ENCODE results near the gene OSBP2.

- TF ChIP-seq CSRNP3 (CRISPR knock-in tag; IDR thresholded peaks at IDR 0.05) (no peak), PATZ1 (CRISPR knock-in tag; IDR thresholded peaks at IDR 0.05; ENCODE audit: borderline replicate concordance) (no peak), BACH2 (CRISPR knock-in tag; IDR thresholded peaks at IDR 0.05; ENCODE audit: borderline replicate concordance) (no peak), PPARA (CRISPR knock-in tag; IDR thresholded peaks at IDR 0.05; ENCODE audit: borderline replicate concordance) (no peak)
These were observed 190.3 kb downstream of the OSBP2 start for GRCh38 chr22:30885001-30885366.

Measured in SK-N-SH treated with all-trans-retinoic acid at 6 μM for 48 hours (cell line).